B cell (primary cell): Measurements from ENCODE around the gene ENDOV. TPM values are rescaled to one million over a fixed set of nuclear protein-coding genes. Genes with fewer than 3 reads are reported as not detected.

Experiments used
- ATAC-seq: fragments of 200-7000 bp; cut with Tn5 transposase; one replicate; pipeline ENCODE4 v1.10.0; 2021; ENCODE audit warnings: low read depth, mild to moderate bottlenecking, moderate number of reproducible peaks, moderate library complexity
- CTCF ChIA-PET: fragments of 350-600 bp; sonication (Branson Sonifier 250); formaldehyde crosslinking; loops from one replicate; lab custom pipeline; 2021; ENCODE audit warnings: antibody characterized with exemption, inconsistent platforms; lab: Charles Lee
- POLR2A ChIA-PET: fragments of 350-600 bp; sonication (Branson Sonifier 250); formaldehyde crosslinking; loops from one replicate; lab custom pipeline; 2021; ENCODE audit warnings: antibody characterized with exemption; lab: Charles Lee
- DNase-seq: peaks from one replicate; pipeline ENCODE4 v3.0.0; 2013
- H2AFZ ChIP-seq: 2 replicates; pipeline ENCODE4 v1.6.1; 2012; ENCODE audit warnings: mild to moderate bottlenecking, low read depth, low read length; ENCODE audit not compliant: insufficient read depth, poor library complexity, severe bottlenecking
- H3K27ac ChIP-seq, 2 donors: 1 replicate in 1 of 2; 2 replicates in 1 of 2; pipeline ENCODE4 v1.5.1; 2012 to 2013; ENCODE audit warnings: low read length in 2 of 2, mild to moderate bottlenecking in 2 of 2, moderate library complexity in 1 of 2
- H3K27me3 ChIP-seq, 4 experiments: fragments of 200-600 bp in 1 of 4; sonication (generic) in 1 of 4; replicated peaks in 1 of 4; 1 replicate in 2 of 4; 2 replicates in 2 of 4; pipeline versions ENCODE4 v1.6.1 to v1.7.0; 2013 to 2016; ENCODE audit warnings: low read length in 3 of 4, mild to moderate bottlenecking in 2 of 4, mixed read lengths in 1 of 4, moderate library complexity in 1 of 4; ENCODE audit not compliant: insufficient read depth in 4 of 4, control insufficient read depth in 3 of 4; ENCODE audit errors: control extremely low read depth in 1 of 4
- H3K36me3 ChIP-seq, 2 experiments: replicated peaks in 1 of 2; 1 replicate in 1 of 2; 2 replicates in 1 of 2; pipeline versions ENCODE4 v1.6.1 to v1.7.1; 2013; ENCODE audit warnings: low read length in 1 of 2; ENCODE audit not compliant: insufficient read depth in 2 of 2, control insufficient read depth in 1 of 2; ENCODE audit errors: control extremely low read depth in 1 of 2, extremely low read depth in 1 of 2
- H3K4me1 ChIP-seq, 2 donors: fragments of 200-600 bp in 1 of 2; sonication (generic) in 1 of 2; 1 replicate in 1 of 2; 2 replicates in 1 of 2; pipeline versions ENCODE4 v1.5.1 to v1.6.1; 2013 to 2017; ENCODE audit warnings: low read length in 2 of 2; ENCODE audit not compliant: control insufficient read depth in 2 of 2, insufficient read depth in 2 of 2
- H3K4me2 ChIP-seq: replicated peaks from 2 replicates; pipeline ENCODE3; 2012; ENCODE audit warnings: mild to moderate bottlenecking, low read depth, low read length; ENCODE audit not compliant: poor library complexity, severe bottlenecking
- H3K4me3 ChIP-seq, 5 experiments: fragments of 200-600 bp in 1 of 5; sonication (generic) in 1 of 5; 1 replicate in 3 of 5; 2 replicates in 2 of 5; pipeline versions ENCODE4 v1.5.1 to v1.7.0; 2011 to 2016; ENCODE audit warnings: low read length in 4 of 5, mild to moderate bottlenecking in 4 of 5, low read depth in 2 of 5, control low read depth in 1 of 5, moderate library complexity in 1 of 5; ENCODE audit not compliant: insufficient read depth in 1 of 5; ENCODE audit errors: control extremely low read depth in 1 of 5, extremely low read depth in 1 of 5
- H3K79me2 ChIP-seq: fragments of 200-600 bp; sonication (generic); one replicate; pipeline ENCODE4 v1.6.0; 2016; ENCODE audit warnings: low read length; ENCODE audit not compliant: control insufficient read depth, insufficient read depth
- H3K9ac ChIP-seq: fragments of 200-600 bp; sonication (generic); 2 replicates; pipeline ENCODE4 v1.6.1; 2017; ENCODE audit warnings: mild to moderate bottlenecking, low read length, moderate library complexity
- H3K9me3 ChIP-seq, 3 donors: one replicate each; pipeline versions ENCODE4 v1.6.1 to v1.7.1; 2013; ENCODE audit warnings: low read length in 2 of 3; ENCODE audit not compliant: control insufficient read depth in 2 of 3, insufficient read depth in 1 of 3; ENCODE audit errors: control extremely low read depth in 1 of 3
- H4K20me1 ChIP-seq: 2 replicates; pipeline ENCODE4 v1.6.0; 2012; ENCODE audit warnings: mild to moderate bottlenecking, low read length; ENCODE audit not compliant: insufficient read depth, control insufficient read depth, poor library complexity, severe bottlenecking
- H3K27ac Mint-ChIP-seq: one replicate; pipeline ENCODE4 v1.8.0; 2021; ENCODE audit warnings: mixed read lengths
- H3K27me3 Mint-ChIP-seq: one replicate; pipeline ENCODE4 v1.8.0; 2021; ENCODE audit warnings: mixed read lengths
- H3K4me1 Mint-ChIP-seq: one replicate; pipeline ENCODE4 v1.8.0; 2021; ENCODE audit warnings: mixed read lengths
- H3K4me3 Mint-ChIP-seq: one replicate; pipeline ENCODE4 v1.8.0; 2021; ENCODE audit warnings: mixed read lengths
- H3K9me3 Mint-ChIP-seq: one replicate; pipeline ENCODE4 v1.8.0; 2022; ENCODE audit warnings: mixed read lengths; ENCODE audit not compliant: insufficient read depth
- EZH2 ChIP-seq: IDR thresholded peaks from 2 replicates; pipeline ENCODE4 v1.6.1; 2012; ENCODE audit warnings: borderline replicate concordance, low read depth, mild to moderate bottlenecking, moderate library complexity, low read length; ENCODE audit not compliant: insufficient read depth, poor library complexity, severe bottlenecking
- WGBS: methylation state at CpG from one replicate; pipeline ENCODE4 v1.1.5; 2013; ENCODE audit warnings: missing lambda C conversion rate; ENCODE audit not compliant: insufficient coverage; 5-methylcytosine and 5-hydroxymethylcytosine counted together
- intact Hi-C: fragments of 100-400 bp; cut with micrococcal nuclease; formaldehyde crosslinking; loops from one replicate; pipeline ENCODE4 v1.10.0; 2022
- polyA plus RNA-seq: library from polyadenylated mRNA; depleted of rRNA; stranded (reverse); fragments of >200 nt; gene quantifications from 2 replicates; pipeline ENCODE4 v1.2.3, GENCODE V29; 2012
- total RNA-seq, 2 donors: library from RNA; stranded (reverse); fragments of 120-200 nt in 1 of 2; gene quantifications; 1 replicate in 1 of 2; 2 replicates in 1 of 2; pipeline versions ENCODE4 v1.2.3 to v1.2.4, GENCODE V29; 2013 to 2022
- TF ChIP-seq, protein P1 (sequence below): fragments of 200-600 bp; IDR thresholded peaks from one replicate; pipeline ENCODE4 v1.8.0; 2022; ENCODE audit warnings: antibody characterized with exemption, mild to moderate bottlenecking

ENDOV gene
- total and polyA plus RNA-seq, 2 donors (not counting 1 experiment from before 2014, with no cell fraction given): 25.3 to 49.5 TPM

DNA sequence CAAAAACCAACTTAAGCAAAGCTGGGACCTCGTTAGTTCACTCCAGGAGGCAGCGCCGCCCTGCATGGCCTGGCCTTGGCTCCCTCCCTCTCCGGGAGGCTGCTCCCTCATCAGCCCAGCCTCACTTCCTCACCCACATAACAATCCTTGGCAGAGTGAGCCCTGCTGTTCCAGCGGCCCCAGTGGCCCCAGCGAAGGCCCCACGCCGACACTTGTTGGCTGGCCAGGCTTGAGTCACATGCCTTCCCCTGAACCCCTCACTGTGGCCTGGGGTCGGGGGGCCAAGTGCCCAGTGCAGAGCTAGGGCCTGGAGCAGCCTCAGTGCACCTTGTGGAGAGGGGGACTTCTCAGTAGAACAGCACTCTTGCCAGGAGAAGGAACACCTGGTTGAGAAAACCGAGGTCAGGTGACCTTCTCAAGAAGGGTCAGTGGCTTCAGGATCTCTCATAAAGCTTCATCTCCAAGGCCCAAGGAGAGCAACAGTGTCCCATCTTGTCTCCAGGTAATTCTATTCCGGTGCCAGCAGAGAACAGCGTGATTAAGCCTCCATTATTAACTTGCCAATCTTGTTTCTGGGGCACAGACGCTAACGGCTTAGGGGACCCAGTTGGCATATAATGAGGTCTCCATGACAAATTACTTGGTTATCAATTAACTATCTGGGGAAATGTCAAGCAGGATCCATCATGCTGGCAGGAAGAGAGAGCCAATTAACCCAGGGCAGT is 26.8 kb downstream of the ENDOV start:
- CTCF ChIA-PET: no interaction called here
- TF ChIP-seq, protein P1, sequence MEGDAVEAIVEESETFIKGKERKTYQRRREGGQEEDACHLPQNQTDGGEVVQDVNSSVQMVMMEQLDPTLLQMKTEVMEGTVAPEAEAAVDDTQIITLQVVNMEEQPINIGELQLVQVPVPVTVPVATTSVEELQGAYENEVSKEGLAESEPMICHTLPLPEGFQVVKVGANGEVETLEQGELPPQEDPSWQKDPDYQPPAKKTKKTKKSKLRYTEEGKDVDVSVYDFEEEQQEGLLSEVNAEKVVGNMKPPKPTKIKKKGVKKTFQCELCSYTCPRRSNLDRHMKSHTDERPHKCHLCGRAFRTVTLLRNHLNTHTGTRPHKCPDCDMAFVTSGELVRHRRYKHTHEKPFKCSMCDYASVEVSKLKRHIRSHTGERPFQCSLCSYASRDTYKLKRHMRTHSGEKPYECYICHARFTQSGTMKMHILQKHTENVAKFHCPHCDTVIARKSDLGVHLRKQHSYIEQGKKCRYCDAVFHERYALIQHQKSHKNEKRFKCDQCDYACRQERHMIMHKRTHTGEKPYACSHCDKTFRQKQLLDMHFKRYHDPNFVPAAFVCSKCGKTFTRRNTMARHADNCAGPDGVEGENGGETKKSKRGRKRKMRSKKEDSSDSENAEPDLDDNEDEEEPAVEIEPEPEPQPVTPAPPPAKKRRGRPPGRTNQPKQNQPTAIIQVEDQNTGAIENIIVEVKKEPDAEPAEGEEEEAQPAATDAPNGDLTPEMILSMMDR: no peak
- no peak for TF ChIP-seq EZH2
- intact Hi-C loops: no loop called here
- no peaks in the 10 kb centered on the region for H4K20me1 ChIP-seq
- no peak for ATAC-seq
- H3K9me3 ChIP-seq: peaks cover 0 to 14% (median 0%) of the 10 kb centered on the region in 3 donors
- no peak for DNase-seq
- peaks cover 0 to 2% (median 0%) of the 10 kb centered on the region in 4 experiments for H3K27me3 ChIP-seq
- POLR2A ChIA-PET: no interaction called here
- H2AFZ ChIP-seq: no peak overlapping the region
- no peak overlapping the region for H3K9ac ChIP-seq
- H3K4me2 ChIP-seq: no peak overlapping the region
- no peak overlapping the region for H3K4me3 ChIP-seq
- H3K36me3 ChIP-seq: no peaks in the 10 kb centered on the region
- H3K79me2 ChIP-seq: peaks cover 7% of the 10 kb centered on the region
- Mint-ChIP-seq H3K27ac (no peak overlapping the region), H3K27me3 (peaks cover 12% of the 10 kb centered on the region), H3K9me3 (no peaks in the 10 kb centered on the region), H3K4me1 (no peaks in the 10 kb centered on the region), H3K4me3 (no peak overlapping the region)
- WGBS: 93% methylated on average over 14 of the region's 14 CpGs
- no peaks in the 10 kb centered on the region for H3K4me1 ChIP-seq
- no peak overlapping the region for H3K27ac ChIP-seq

DNA sequence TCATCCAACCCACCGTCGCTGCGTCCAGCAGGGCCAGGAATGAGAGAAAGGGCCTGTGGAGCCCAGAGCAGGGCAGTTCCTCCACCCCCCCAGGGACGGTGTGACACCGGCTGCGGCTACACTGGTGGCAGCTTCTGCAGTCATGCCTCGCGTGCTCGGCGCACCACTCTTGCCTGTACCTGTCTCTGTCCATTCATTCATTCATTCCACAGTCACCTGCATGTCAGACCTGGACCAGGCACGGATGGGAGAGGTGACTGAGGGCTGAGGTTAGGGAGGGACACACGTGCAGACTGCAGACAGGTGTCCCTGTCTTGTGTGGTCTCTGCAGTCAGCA is 27.3 kb downstream of the ENDOV start:
- H2AFZ ChIP-seq: no peak overlapping the region
- no peak overlapping the region for H3K9ac ChIP-seq
- peaks cover 0 to 2% (median 0%) of the 10 kb centered on the region in 4 experiments for H3K27me3 ChIP-seq
- H3K27me3 Mint-ChIP-seq: peaks cover 12% of the 10 kb centered on the region
- H3K27ac ChIP-seq: no peak overlapping the region
- ChIA-PET CTCF (no interaction called here), POLR2A (no interaction called here)
- no peak overlapping the region for H3K27ac Mint-ChIP-seq
- WGBS: 81% methylated on average over 8 of the region's 12 CpGs
- ATAC-seq (no peak), DNase-seq (no peak)
- no peaks in the 10 kb centered on the region for H4K20me1 ChIP-seq
- peaks cover 0 to 14% (median 0%) of the 10 kb centered on the region in 3 donors for H3K9me3 ChIP-seq
- no peaks in the 10 kb centered on the region for H3K4me1 ChIP-seq
- no peak overlapping the region for H3K4me2 ChIP-seq
- no peak for TF ChIP-seq EZH2
- TF ChIP-seq, protein P1: no peak
- no peaks in the 10 kb centered on the region for H3K9me3 Mint-ChIP-seq
- intact Hi-C loops: no loop called here
- H3K36me3 ChIP-seq: no peaks in the 10 kb centered on the region
- H3K4me1 Mint-ChIP-seq: no peaks in the 10 kb centered on the region
- H3K4me3 Mint-ChIP-seq: no peak overlapping the region
- H3K79me2 ChIP-seq: peaks cover 7% of the 10 kb centered on the region
- no peak overlapping the region for H3K4me3 ChIP-seq
